Liver (tissue), 9 donors: ENCODE data around the gene B3GAT1. TPM values are rescaled to one million over a fixed set of nuclear protein-coding genes. Genes with fewer than 3 reads are reported as not detected.

Source experiments
- DNase-seq: peaks from one replicate; pipeline ENCODE4 v3.0.0-alpha.2; 2017; ENCODE audit warnings: low spot score
- H3K27ac ChIP-seq, 2 donors: one replicate each; pipeline ENCODE4 v1.7.0; 2013; ENCODE audit warnings: inconsistent platforms in 2 of 2, low read length in 2 of 2, control low read depth in 1 of 2, low read depth in 1 of 2, mild to moderate bottlenecking in 1 of 2
- H3K27me3 ChIP-seq, 4 donors: one replicate each; pipeline versions ENCODE4 v1.6.1 to v1.7.0; 2013; ENCODE audit warnings: low read length in 3 of 4, inconsistent platforms in 1 of 4, mild to moderate bottlenecking in 1 of 4, moderate library complexity in 1 of 4; ENCODE audit not compliant: control insufficient read depth in 4 of 4, insufficient read depth in 4 of 4
- H3K36me3 ChIP-seq, 4 donors: one replicate each; pipeline versions ENCODE4 v1.6.1 to v1.7.0; 2013; ENCODE audit warnings: low read length in 3 of 4, mild to moderate bottlenecking in 3 of 4, low read depth in 1 of 4, moderate library complexity in 1 of 4; ENCODE audit not compliant: control insufficient read depth in 4 of 4, insufficient read depth in 3 of 4
- H3K4me1 ChIP-seq, 4 donors: one replicate each; pipeline versions ENCODE4 v1.6.1 to v1.7.0; 2013; ENCODE audit warnings: low read length in 3 of 4, mild to moderate bottlenecking in 3 of 4, moderate library complexity in 1 of 4; ENCODE audit not compliant: control insufficient read depth in 4 of 4, insufficient read depth in 4 of 4
- H3K4me3 ChIP-seq, 3 donors: one replicate each; pipeline versions ENCODE4 v1.6.1 to v1.7.0; 2013; ENCODE audit warnings: low read length in 3 of 3, control low read depth in 1 of 3, low read depth in 1 of 3, mild to moderate bottlenecking in 1 of 3
- H3K9ac ChIP-seq, 2 donors: one replicate each; pipeline ENCODE4 v1.7.0; 2013; ENCODE audit warnings: low read length in 2 of 2, mild to moderate bottlenecking in 2 of 2, moderate library complexity in 2 of 2, control low read depth in 1 of 2, low read depth in 1 of 2
- H3K9me3 ChIP-seq, 4 donors: one replicate each; pipeline versions ENCODE4 v1.6.1 to v1.7.0; 2013; ENCODE audit warnings: low read length in 3 of 4; ENCODE audit not compliant: control insufficient read depth in 4 of 4
- ATF3 ChIP-seq: IDR thresholded peaks from 2 replicates; pipeline ENCODE4 v1.6.1; 2016; ENCODE audit warnings: antibody characterized with exemption
- CTCF ChIP-seq: fragments of 150-350 bp; IDR thresholded peaks from 2 replicates; pipeline ENCODE4 v1.5.1; 2017; ENCODE audit warnings: improper control_type of control experiment, low read depth, low read length; ENCODE audit not compliant: missing input control
- EGR1 ChIP-seq, 2 donors: IDR thresholded peaks; 2 replicates each; pipeline ENCODE4 v1.6.1; 2016 to 2018; ENCODE audit warnings: antibody characterized with exemption in 2 of 2, low read depth in 2 of 2
- FOXA1 ChIP-seq: IDR thresholded peaks from 2 replicates; pipeline ENCODE4 v1.6.1; 2016; ENCODE audit warnings: antibody characterized with exemption
- FOXA2 ChIP-seq: IDR thresholded peaks from 2 replicates; pipeline ENCODE4 v1.6.1; 2016; ENCODE audit warnings: antibody characterized with exemption
- GABPA ChIP-seq, 2 donors: IDR thresholded peaks in 1 of 2; conservative IDR thresholded peaks in 1 of 2; 2 replicates each; pipeline ENCODE4 v1.6.1; 2016; ENCODE audit warnings: antibody characterized with exemption in 2 of 2, mild to moderate bottlenecking in 1 of 2, moderate library complexity in 1 of 2
- HNF4A ChIP-seq, 2 donors: conservative IDR thresholded peaks; 2 replicates each; pipeline ENCODE4 v1.6.1; 2016; ENCODE audit warnings: antibody characterized with exemption in 2 of 2, mild to moderate bottlenecking in 2 of 2
- HNF4G ChIP-seq: IDR thresholded peaks from 2 replicates; pipeline ENCODE4 v1.6.1; 2016; ENCODE audit warnings: antibody characterized with exemption
- JUND ChIP-seq, 2 donors: IDR thresholded peaks; 2 replicates each; pipeline ENCODE4 v1.6.1; 2016; ENCODE audit warnings: antibody characterized with exemption in 2 of 2
- MAX ChIP-seq: IDR thresholded peaks from 2 replicates; pipeline ENCODE4 v1.6.1; 2016; ENCODE audit warnings: antibody characterized with exemption
- NR2F2 ChIP-seq: IDR thresholded peaks from 2 replicates; pipeline ENCODE4 v1.6.1; 2016; ENCODE audit warnings: antibody characterized with exemption
- RAD21 ChIP-seq, 2 donors: IDR thresholded peaks; 2 replicates each; pipeline ENCODE4 v1.6.1; 2016; ENCODE audit warnings: antibody characterized with exemption in 2 of 2, mild to moderate bottlenecking in 2 of 2
- REST ChIP-seq: IDR thresholded peaks from 2 replicates; pipeline ENCODE4 v1.6.1; 2016; ENCODE audit warnings: antibody characterized with exemption, mild to moderate bottlenecking
- RXRA ChIP-seq, 2 donors: IDR thresholded peaks; 2 replicates each; pipeline ENCODE4 v1.6.1; 2017 to 2018; ENCODE audit warnings: antibody characterized with exemption in 2 of 2, mild to moderate bottlenecking in 1 of 2
- SP1 ChIP-seq: IDR thresholded peaks from 2 replicates; pipeline ENCODE4 v1.6.1; 2018; ENCODE audit warnings: antibody characterized with exemption, mild to moderate bottlenecking
- TAF1 ChIP-seq: conservative IDR thresholded peaks from 2 replicates; pipeline ENCODE4 v1.6.1; 2016; ENCODE audit warnings: antibody characterized with exemption, mild to moderate bottlenecking
- YY1 ChIP-seq: IDR thresholded peaks from 2 replicates; pipeline ENCODE4 v1.6.1; 2016; ENCODE audit warnings: antibody characterized with exemption, mild to moderate bottlenecking
- ZBTB33 ChIP-seq: IDR thresholded peaks from 2 replicates; pipeline ENCODE4 v1.6.1; 2016; ENCODE audit warnings: antibody characterized with exemption
- WGBS: extraction: QIAGEN DNeasy Blood & Tissue Kit; methylation state at CpG from one replicate; pipeline ENCODE4 v1.1.7; 2013; 5-methylcytosine and 5-hydroxymethylcytosine counted together
- polyA plus RNA-seq, 2 donors: library from polyadenylated mRNA; stranded (reverse) in 1 of 2; unstranded in 1 of 2; fragments of 200-250 nt in 1 of 2; fragments of >200 nt in 1 of 2; fragmentation: Nextera tagmentation in 1 of 2; extraction: Ambion mirVana in 1 of 2; gene quantifications; one replicate each; pipeline versions ENCODE4 v1.2.1 to v1.2.3, GENCODE V29; 2013 to 2015
- total RNA-seq, 2 donors: library from RNA; depleted of rRNA; stranded (reverse); fragments of >200 nt; gene quantifications; one replicate each; pipeline ENCODE4 v1.2.3, GENCODE V29; 2014
- donor health status: healthy.
- donor health status: healthy.
- donor health status: healthy.
- donor health status: healthy.
- donor health status: healthy.

The B3GAT1 gene
- total and polyA plus RNA-seq, 4 donors, result 0.13 to 6.6 (median 0.25) TPM; not detected in 1

- TF ChIP-seq JUND (IDR thresholded peaks at IDR 0.05), result no peak
- no peak for TF ChIP-seq HNF4A (conservative IDR thresholded peaks at IDR 0.05)
- TF ChIP-seq REST, result no peak
- no peak for TF ChIP-seq HNF4G
- TF ChIP-seq EGR1 (IDR thresholded peaks at IDR 0.05; ENCODE audit: low read depth in 2 of 2), result no peak
- no peak for TF ChIP-seq ZBTB33
- Histone ChIP-seq H3K4me1 (peaks cover 8 to 28% (median 19%) of the 10 kb centered on the region in 4 donors), H3K9me3 (no peaks in the 10 kb centered on the region), H3K9ac (no peak overlapping the region), H3K27ac (no peak overlapping the region), H3K4me3 (no peak overlapping the region), H3K27me3 (no peaks in the 10 kb centered on the region), H3K36me3 (no peaks in the 10 kb centered on the region)
- DNase-seq, result no peak
- 75% methylated on average over 13 of the region's 13 CpGs for WGBS
Measured at GRCh38 chr11:134398644-134399292, 13.3 kb downstream of the B3GAT1 start.

GRCh38 chr11:134398079-134398444 lies 14.0 kb downstream of the B3GAT1 start:
- Histone ChIP-seq H3K27ac (no peak overlapping the region), H3K27me3 (no peaks in the 10 kb centered on the region), H3K9ac (no peak overlapping the region), H3K36me3 (peaks cover 0 to under 1% (median 0%) of the 10 kb centered on the region in 4 donors), H3K4me3 (no peak overlapping the region), H3K9me3 (no peaks in the 10 kb centered on the region), H3K4me1 (peaks cover 8 to 28% (median 19%) of the 10 kb centered on the region in 4 donors)
- TF ChIP-seq CTCF (no peak), FOXA2 (peak; percentile 100), HNF4A (conservative IDR thresholded peaks at IDR 0.05) (peak; percentile 65 to 97), RAD21 (IDR thresholded peaks at IDR 0.05) (peak; percentile 18 to 62), GABPA (IDR thresholded peaks at IDR 0.05 in 1 of 2, conservative IDR thresholded peaks at IDR 0.05 in 1 of 2) (peak in 1 of 2 donors; percentile 27), YY1 (peak; percentile 95), RXRA (IDR thresholded peaks at IDR 0.05) (peak; percentile 25 to 97), NR2F2 (no peak), EGR1 (IDR thresholded peaks at IDR 0.05; ENCODE audit: low read depth in 2 of 2) (peak in 1 of 2 donors; percentile 87), SP1 (no peak), MAX (peak; percentile 99), ATF3 (no peak), REST (peak; percentile 85), JUND (IDR thresholded peaks at IDR 0.05) (peak in 1 of 2 donors; percentile 80), HNF4G (no peak), TAF1 (no peak), FOXA1 (peak; percentile 100), ZBTB33 (peak; percentile 95)
- 37% methylated on average over 11 of the region's 11 CpGs for WGBS
- no peak for DNase-seq
